Endodermal cell (in vitro differentiated cells): ENCODE measurements around the gene CACNA1S. TPM values are rescaled to one million over a fixed set of nuclear protein-coding genes. Genes with fewer than 3 reads are reported as not detected.

Source experiments
- DNase-seq: peaks from one replicate; pipeline ENCODE4 v3.0.0-alpha.2; 2017
- H3K27ac ChIP-seq: 2 replicates; pipeline ENCODE4 v1.5.1; 2013; ENCODE audit warnings: mild to moderate bottlenecking, low read depth, low read length, moderate library complexity
- H3K27me3 ChIP-seq: 2 replicates; pipeline ENCODE4 v1.6.1; 2013; ENCODE audit warnings: mild to moderate bottlenecking, low read length, moderate library complexity; ENCODE audit not compliant: insufficient read depth, control insufficient read depth, poor library complexity, severe bottlenecking
- H3K36me3 ChIP-seq: 2 replicates; pipeline ENCODE4 v1.7.0; 2013; ENCODE audit warnings: mild to moderate bottlenecking, low read length, moderate library complexity; ENCODE audit not compliant: control insufficient read depth, insufficient read depth
- H3K4me1 ChIP-seq: one replicate; pipeline ENCODE4 v1.7.0; 2013; ENCODE audit warnings: low read length; ENCODE audit not compliant: control insufficient read depth, insufficient read depth
- H3K4me3 ChIP-seq: 2 replicates; pipeline ENCODE4 v1.5.1; 2013; ENCODE audit warnings: mild to moderate bottlenecking, low read length, moderate library complexity
- H3K9ac ChIP-seq: 2 replicates; pipeline ENCODE4 v1.6.1; 2013; ENCODE audit warnings: mild to moderate bottlenecking, low read length, moderate library complexity; ENCODE audit not compliant: poor library complexity, severe bottlenecking; ENCODE audit errors: extremely low read depth
- H3K9me3 ChIP-seq: 2 replicates; pipeline ENCODE4 v1.6.1; 2013; ENCODE audit warnings: mild to moderate bottlenecking, low read length, moderate library complexity; ENCODE audit not compliant: control insufficient read depth
- H3K27ac Mint-ChIP-seq: 2 replicates; pipeline ENCODE4 v1.8.0; 2020; ENCODE audit warnings: mixed read lengths
- H3K27me3 Mint-ChIP-seq: 2 replicates; pipeline ENCODE4 v1.8.0; 2021; ENCODE audit warnings: mild to moderate bottlenecking, mixed read lengths; ENCODE audit not compliant: insufficient read depth
- H3K36me3 Mint-ChIP-seq: 2 replicates; pipeline ENCODE4 v1.8.0; 2020; ENCODE audit warnings: low read depth, mixed read lengths
- H3K4me1 Mint-ChIP-seq: 2 replicates; pipeline ENCODE4 v1.8.0; 2020; ENCODE audit warnings: mixed read lengths
- H3K4me3 Mint-ChIP-seq: 2 replicates; pipeline ENCODE4 v1.8.0; 2020; ENCODE audit warnings: mild to moderate bottlenecking, moderate library complexity, mixed read lengths
- H3K9me3 Mint-ChIP-seq: 2 replicates; pipeline ENCODE4 v1.8.0; 2020; ENCODE audit warnings: mild to moderate bottlenecking, mixed read lengths
- CTCF ChIP-seq: fragments of 200-600 bp; sonication (generic); conservative IDR thresholded peaks from 2 replicates; pipeline ENCODE4 v1.5.0; 2021; ENCODE audit warnings: antibody characterized with exemption, mild to moderate bottlenecking
- WGBS, 2 experiments: methylation state at CpG; one replicate each; pipeline versions ENCODE4 v1.1.5 to v1.1.7; 2013; ENCODE audit warnings: missing lambda C conversion rate in 2 of 2, mixed read lengths in 1 of 2; ENCODE audit not compliant: insufficient coverage in 1 of 2, insufficient read length in 1 of 2; 5-methylcytosine and 5-hydroxymethylcytosine counted together
- total RNA-seq, 2 donors: library from RNA; stranded (reverse); fragmentation: NEBNext Ultra II Directional in 1 of 2; extraction: Animal tissue kit (Norgen Biotek cat#: 25700) in 1 of 2; gene quantifications; 2 replicates in 1 of 2; 3 replicates in 1 of 2; pipeline ENCODE4 v1.2.1, GENCODE V29; 2021

Gene CACNA1S
- total RNA-seq, 2 donors from 2014 or later, result 0.11 to 0.13 TPM

DNA sequence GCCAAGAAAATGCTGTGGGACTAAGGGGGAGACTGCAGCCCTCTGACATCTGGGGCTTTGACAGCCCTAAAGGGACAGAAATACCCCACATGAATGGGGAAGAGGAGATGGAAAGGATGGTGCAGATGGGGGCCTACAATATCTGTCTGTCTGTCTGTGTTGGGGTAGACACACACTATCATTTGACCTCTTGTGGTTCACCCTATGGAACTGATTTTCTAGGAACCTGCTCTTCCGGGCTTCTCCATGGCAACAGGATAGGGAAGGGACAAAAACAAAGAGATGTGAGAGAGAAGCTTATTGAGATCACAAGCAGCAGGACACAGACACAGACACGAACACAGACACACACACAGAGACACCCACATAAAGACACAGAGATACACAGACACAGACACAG is 105.8 kb downstream of the CACNA1S start:
- no peak for DNase-seq
- no peaks in the 10 kb centered on the region for H3K4me1 ChIP-seq
- H3K27me3 ChIP-seq, result no peaks in the 10 kb centered on the region
- no peaks in the 10 kb centered on the region for H3K36me3 Mint-ChIP-seq
- H3K36me3 ChIP-seq, result no peaks in the 10 kb centered on the region
- H3K27ac ChIP-seq, result peak overlapping the region; percentile 30
- H3K27me3 Mint-ChIP-seq, result no peaks in the 10 kb centered on the region
- H3K9ac ChIP-seq, result no peak overlapping the region
- H3K4me1 Mint-ChIP-seq, result peaks cover 4% of the 10 kb centered on the region
- no peak overlapping the region for H3K4me3 Mint-ChIP-seq
- no peaks in the 10 kb centered on the region for H3K9me3 ChIP-seq
- no peak for TF ChIP-seq CTCF
- H3K27ac Mint-ChIP-seq, result no peak overlapping the region
- 63% methylated on average over 2 of the region's 2 CpGs; no CpG with 5 or more reads in 1 of the 2 experiments for WGBS, 2 experiments
- no peaks in the 10 kb centered on the region for H3K9me3 Mint-ChIP-seq
- no peak overlapping the region for H3K4me3 ChIP-seq

GRCh38 chr1:201004732-201005131 is 107.5 kb downstream of the CACNA1S start:
- 93 to 96% methylated on average over 7 to 14 of the region's 14 CpGs for WGBS, 2 experiments
- Mint-ChIP-seq H3K9me3 (no peaks in the 10 kb centered on the region), H3K4me1 (no peaks in the 10 kb centered on the region), H3K27me3 (no peaks in the 10 kb centered on the region), H3K27ac (no peak overlapping the region), H3K36me3 (no peaks in the 10 kb centered on the region), H3K4me3 (no peak overlapping the region)
- H3K36me3 ChIP-seq, result no peaks in the 10 kb centered on the region
- no peaks in the 10 kb centered on the region for H3K27me3 ChIP-seq
- DNase-seq, result no peak
- no peaks in the 10 kb centered on the region for H3K4me1 ChIP-seq
- H3K9me3 ChIP-seq, result no peaks in the 10 kb centered on the region
- H3K9ac ChIP-seq, result no peak overlapping the region
- H3K4me3 ChIP-seq, result no peak overlapping the region
- no peak overlapping the region for H3K27ac ChIP-seq
- TF ChIP-seq CTCF, result no peak

GRCh38 chr1:201004154-201004553 is 108.1 kb downstream of the CACNA1S start:
- H3K27ac ChIP-seq, result no peak overlapping the region
- 89 to 96% methylated on average over 4 to 6 of the region's 6 CpGs for WGBS, 2 experiments
- no peak overlapping the region for H3K4me3 ChIP-seq
- no peaks in the 10 kb centered on the region for H3K9me3 ChIP-seq
- Mint-ChIP-seq H3K27me3 (no peaks in the 10 kb centered on the region), H3K4me1 (no peaks in the 10 kb centered on the region), H3K4me3 (no peak overlapping the region), H3K27ac (no peak overlapping the region), H3K36me3 (no peaks in the 10 kb centered on the region), H3K9me3 (no peaks in the 10 kb centered on the region)
- no peaks in the 10 kb centered on the region for H3K27me3 ChIP-seq
- H3K36me3 ChIP-seq, result no peaks in the 10 kb centered on the region
- no peak overlapping the region for H3K9ac ChIP-seq
- TF ChIP-seq CTCF, result no peak
- DNase-seq, result no peak
- H3K4me1 ChIP-seq, result no peaks in the 10 kb centered on the region
